MCF 10A (cell line): Measurements from ENCODE around the gene LRG1. TPM values are rescaled to one million over a fixed set of nuclear protein-coding genes. Genes with fewer than 3 reads are reported as not detected.

Experiments used
- BruUV-seq: library from RNA; stranded (reverse); fragments of 400-500 nt; replicated peaks from 2 replicates; lab custom pipeline; 2021; lab: Mats Ljungman, UMichigan
- CTCF ChIA-PET: fragments of 300-600 bp; sonication (Branson Sonifier 250); formaldehyde crosslinking; extraction: SDS; loops from one replicate; lab custom pipeline; 2021; ENCODE audit warnings: antibody characterized with exemption, inconsistent platforms; lab: Yijun Ruan, JAX
- POLR2A ChIA-PET: fragments of 300-600, 350-650 bp; sonication (Branson Sonifier 250); formaldehyde crosslinking; extraction: SDS; loops from one replicate; lab custom pipeline; 2020; ENCODE audit warnings: antibody characterized with exemption, inconsistent platforms; lab: Yijun Ruan, JAX
- DNase-seq: peaks from one replicate; pipeline ENCODE4 v3.0.0-alpha.2; 2018; ENCODE audit not compliant: unreplicated experiment
- H3K27ac Mint-ChIP-seq: one replicate; pipeline ENCODE4 v1.8.0; 2022; ENCODE audit warnings: mild to moderate bottlenecking, low read depth, mixed read lengths; ENCODE audit not compliant: unreplicated experiment
- H3K27me3 Mint-ChIP-seq: one replicate; pipeline ENCODE4 v1.8.0; 2022; ENCODE audit warnings: mixed read lengths; ENCODE audit not compliant: insufficient read depth, unreplicated experiment
- H3K36me3 Mint-ChIP-seq: one replicate; pipeline ENCODE4 v1.8.0; 2022; ENCODE audit warnings: mild to moderate bottlenecking, moderate library complexity, mixed read lengths; ENCODE audit not compliant: insufficient read depth, unreplicated experiment
- H3K4me1 Mint-ChIP-seq: one replicate; pipeline ENCODE4 v1.8.0; 2022; ENCODE audit warnings: mixed read lengths; ENCODE audit not compliant: insufficient read depth, unreplicated experiment
- H3K4me3 Mint-ChIP-seq: one replicate; pipeline ENCODE4 v1.8.0; 2022; ENCODE audit warnings: mild to moderate bottlenecking, moderate library complexity, mixed read lengths; ENCODE audit not compliant: unreplicated experiment
- H3K9me3 Mint-ChIP-seq: one replicate; pipeline ENCODE4 v1.8.0; 2022; ENCODE audit warnings: mixed read lengths; ENCODE audit not compliant: unreplicated experiment
- intact Hi-C: fragments of 100-400 bp; cut with micrococcal nuclease; formaldehyde crosslinking; loops from 2 replicates; pipeline ENCODE4 v1.14.1; 2022
- total RNA-seq: library from RNA; stranded (reverse); gene quantifications from 2 replicates; pipeline ENCODE4 v1.2.3, GENCODE V29; 2022
- TF ChIP-seq, protein P1 (sequence below): fragments of 200-600 bp; IDR thresholded peaks from one replicate; pipeline ENCODE4 v1.8.0; 2022; ENCODE audit warnings: antibody characterized with exemption, mild to moderate bottlenecking; ENCODE audit not compliant: unreplicated experiment

LRG1 gene
- total RNA-seq, 1 experiment from 2014 or later: 0.33 TPM

DNA sequence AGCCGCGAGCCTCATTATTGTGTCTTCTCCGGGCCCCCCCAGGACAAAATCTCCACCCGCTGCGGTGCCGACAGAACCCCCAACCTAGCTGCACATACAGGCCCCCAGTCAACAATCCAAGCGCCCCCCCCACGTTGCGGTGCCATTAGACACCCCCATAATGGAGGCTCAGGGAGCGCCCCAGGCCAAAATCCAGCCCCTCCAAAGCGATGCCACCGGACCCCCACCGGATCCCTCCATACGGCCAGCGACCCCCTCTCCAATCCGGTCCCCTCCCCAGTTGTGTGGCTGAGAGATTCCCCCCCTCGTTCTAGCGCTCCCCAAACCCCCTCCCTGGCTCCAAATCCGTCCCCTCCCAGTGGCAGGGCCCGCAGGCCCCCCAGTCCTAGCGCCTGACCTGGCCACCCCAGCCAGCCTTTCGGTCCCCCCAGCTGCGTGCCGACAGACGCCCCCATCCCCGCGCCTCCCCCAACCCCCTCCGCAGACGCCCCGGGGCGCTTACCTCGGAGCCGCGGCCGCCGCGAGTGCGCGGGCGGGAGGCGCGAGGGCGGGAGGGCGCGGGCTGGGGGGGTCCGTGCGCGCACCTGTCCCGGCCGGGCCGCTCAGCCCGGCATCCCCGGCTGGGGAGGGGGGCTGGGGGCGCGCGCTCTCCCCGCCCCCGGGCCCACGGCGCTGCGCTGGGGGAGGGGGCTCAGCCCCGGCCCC is 41.3 kb upstream of the LRG1 start:
- H3K27me3 Mint-ChIP-seq: peaks cover 11% of the 10 kb centered on the region
- H3K4me3 Mint-ChIP-seq: no peak overlapping the region
- ChIA-PET POLR2A (no interaction called here), CTCF (interaction anchor here (1.0 to 2.7 kb wide), 3 partner anchors 11 to 52 kb away, joined by 3 to 17 read pairs (median 5); no protein-coding TSS in a partner anchor)
- BruUV-seq: no TSS peak
- intact Hi-C loops: no loop called here
- H3K9me3 Mint-ChIP-seq: no peaks in the 10 kb centered on the region
- H3K36me3 Mint-ChIP-seq: no peaks in the 10 kb centered on the region
- DNase-seq: no peak
- TF ChIP-seq, protein P1, sequence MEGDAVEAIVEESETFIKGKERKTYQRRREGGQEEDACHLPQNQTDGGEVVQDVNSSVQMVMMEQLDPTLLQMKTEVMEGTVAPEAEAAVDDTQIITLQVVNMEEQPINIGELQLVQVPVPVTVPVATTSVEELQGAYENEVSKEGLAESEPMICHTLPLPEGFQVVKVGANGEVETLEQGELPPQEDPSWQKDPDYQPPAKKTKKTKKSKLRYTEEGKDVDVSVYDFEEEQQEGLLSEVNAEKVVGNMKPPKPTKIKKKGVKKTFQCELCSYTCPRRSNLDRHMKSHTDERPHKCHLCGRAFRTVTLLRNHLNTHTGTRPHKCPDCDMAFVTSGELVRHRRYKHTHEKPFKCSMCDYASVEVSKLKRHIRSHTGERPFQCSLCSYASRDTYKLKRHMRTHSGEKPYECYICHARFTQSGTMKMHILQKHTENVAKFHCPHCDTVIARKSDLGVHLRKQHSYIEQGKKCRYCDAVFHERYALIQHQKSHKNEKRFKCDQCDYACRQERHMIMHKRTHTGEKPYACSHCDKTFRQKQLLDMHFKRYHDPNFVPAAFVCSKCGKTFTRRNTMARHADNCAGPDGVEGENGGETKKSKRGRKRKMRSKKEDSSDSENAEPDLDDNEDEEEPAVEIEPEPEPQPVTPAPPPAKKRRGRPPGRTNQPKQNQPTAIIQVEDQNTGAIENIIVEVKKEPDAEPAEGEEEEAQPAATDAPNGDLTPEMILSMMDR: no peak
- no peak overlapping the region for H3K27ac Mint-ChIP-seq
- H3K4me1 Mint-ChIP-seq: peaks cover 11% of the 10 kb centered on the region

DNA sequence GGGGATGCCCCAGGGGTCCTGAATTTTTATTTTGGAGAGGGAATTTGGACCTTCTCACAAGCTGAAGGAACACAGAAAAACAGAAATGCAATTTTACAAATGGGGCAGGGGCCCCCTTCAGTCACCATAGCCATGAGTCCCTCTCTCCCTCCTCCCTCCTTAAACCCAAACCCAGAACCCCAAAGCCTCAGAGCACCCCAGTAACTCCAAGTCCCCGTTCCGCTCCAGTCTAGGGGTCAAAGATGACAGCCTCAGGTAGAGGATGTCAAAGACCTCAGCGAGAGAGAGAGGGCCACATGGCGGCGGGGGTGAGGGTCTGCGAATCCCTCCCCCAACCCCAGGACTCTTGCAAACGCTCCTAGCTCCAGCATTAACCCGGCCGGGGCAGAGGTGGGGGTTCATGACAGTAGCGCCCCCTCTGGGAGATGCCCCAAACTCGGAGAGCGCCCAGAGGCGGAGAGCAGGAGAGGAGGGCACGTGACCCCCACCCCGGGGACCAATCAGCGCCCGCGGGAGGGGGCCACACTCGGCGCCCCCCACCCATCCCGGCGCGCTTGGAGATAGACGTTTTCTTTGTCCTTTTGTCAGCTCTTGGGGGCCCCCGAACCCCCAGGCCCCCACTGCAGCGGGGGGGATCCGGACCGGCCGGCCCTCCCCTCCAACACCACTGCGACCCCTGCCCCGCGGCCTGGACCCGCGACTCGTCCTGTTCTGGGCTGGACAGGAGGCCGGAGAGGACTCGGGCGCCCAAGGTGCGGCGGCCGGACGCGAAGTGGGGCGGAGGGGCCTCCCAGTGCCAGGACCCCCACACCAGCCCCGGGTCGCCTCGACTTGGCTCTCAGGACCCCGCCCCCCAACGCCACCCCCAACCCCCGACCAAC is 40.4 kb upstream of the LRG1 start:
- peaks cover 11% of the 10 kb centered on the region for H3K27me3 Mint-ChIP-seq
- no peaks in the 10 kb centered on the region for H3K36me3 Mint-ChIP-seq
- ChIA-PET CTCF (interaction anchor here (1.0 to 2.7 kb wide), 3 partner anchors 10 to 53 kb away, joined by 3 to 17 read pairs (median 5); no protein-coding TSS in a partner anchor), POLR2A (interaction anchor here (0.5 to 1.4 kb wide), 4 partner anchors 53 to 593 kb away, joined by 3 read pairs; no protein-coding TSS in a partner anchor)
- peaks cover 20% of the 10 kb centered on the region for H3K4me1 Mint-ChIP-seq
- intact Hi-C loops: no loop called here
- no peaks in the 10 kb centered on the region for H3K9me3 Mint-ChIP-seq
- no peak overlapping the region for H3K4me3 Mint-ChIP-seq
- DNase-seq: no peak
- H3K27ac Mint-ChIP-seq: no peak overlapping the region
- no TSS peak for BruUV-seq
- TF ChIP-seq, protein P1: peak; percentile 6

DNA sequence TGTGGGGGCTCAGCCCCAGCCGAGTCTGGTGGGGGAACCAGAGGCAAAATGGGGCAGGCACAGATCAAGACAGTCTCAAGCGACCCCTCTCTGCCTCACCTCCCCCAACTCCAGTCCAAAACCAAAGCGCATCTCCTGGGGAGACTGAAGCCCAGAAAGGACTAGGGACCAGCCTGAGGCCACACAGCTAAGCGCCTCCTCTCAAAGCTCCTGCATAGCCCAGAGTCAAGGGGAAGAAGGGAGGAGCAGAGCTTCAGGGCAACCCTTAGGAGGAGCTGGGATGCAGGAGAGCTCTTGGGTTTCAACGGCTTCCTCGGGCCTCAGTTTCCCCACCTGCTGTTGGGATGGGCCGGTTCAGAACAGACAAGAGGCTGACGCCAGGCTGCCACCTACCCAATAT is 39.6 kb upstream of the LRG1 start:
- H3K4me1 Mint-ChIP-seq: peaks cover 22% of the 10 kb centered on the region
- TF ChIP-seq, protein P1: no peak
- intact Hi-C loops: no loop called here
- POLR2A ChIA-PET: interaction anchor here (0.5 to 1.4 kb wide), 4 partner anchors 54 to 592 kb away, joined by 3 read pairs; no protein-coding TSS in a partner anchor
- DNase-seq: no peak
- H3K36me3 Mint-ChIP-seq: no peaks in the 10 kb centered on the region
- no peaks in the 10 kb centered on the region for H3K9me3 Mint-ChIP-seq
- no peak overlapping the region for H3K27ac Mint-ChIP-seq
- CTCF ChIA-PET: interaction anchor here (0.8 to 2.7 kb wide), 3 partner anchors 9 to 54 kb away, joined by 3 to 17 read pairs (median 5); no protein-coding TSS in a partner anchor
- H3K27me3 Mint-ChIP-seq: peaks cover 11% of the 10 kb centered on the region
- BruUV-seq: no TSS peak
- H3K4me3 Mint-ChIP-seq: no peak overlapping the region
